Thyroid gland (tissue), 4 donors: ENCODE results near the gene TMEM52. TPM values are rescaled to one million over a fixed set of nuclear protein-coding genes. Genes with fewer than 3 reads are reported as not detected.
A peak's percentile ranks its signal among the peaks of the same experiment; 100 is the strongest.

ENCODE experiments used
- DNase-seq, 2 donors: peaks; one replicate each; pipeline ENCODE4 v3.0.0-alpha.2; 2019
- H3K27ac ChIP-seq, 3 donors: fragments of 200-600 bp; sonication (generic); 1 replicate in 2 of 3; 2 replicates in 1 of 3; pipeline ENCODE4 v1.5.1; 2016 to 2019; ENCODE audit warnings: mild to moderate bottlenecking in 1 of 3, moderate library complexity in 1 of 3
- H3K27me3 ChIP-seq: fragments of 200-600 bp; sonication (generic); one replicate; pipeline ENCODE4 v1.5.1; 2019
- H3K36me3 ChIP-seq, 2 donors: fragments of 200-600 bp; sonication (generic); one replicate each; pipeline ENCODE4 v1.5.1; 2016 to 2019
- H3K4me1 ChIP-seq, 2 donors: fragments of 200-600 bp; sonication (generic); one replicate each; pipeline ENCODE4 v1.5.1; 2017 to 2019
- H3K4me3 ChIP-seq, 3 donors: fragments of 200-600 bp; sonication (generic); replicated peaks in 1 of 3; 1 replicate in 2 of 3; 2 replicates in 1 of 3; pipeline ENCODE4 v1.5.1; 2016; ENCODE audit warnings: mild to moderate bottlenecking in 1 of 3
- H3K9me3 ChIP-seq: fragments of 200-600 bp; sonication (generic); one replicate; pipeline ENCODE4 v1.5.1; 2017
- CTCF ChIP-seq, 6 experiments: fragments of 200-600 bp in 3 of 6; fragments of 450-650 bp in 3 of 6; sonication (generic) in 3 of 6; IDR thresholded peaks; one replicate each; pipeline ENCODE4 v1.5.1; 2016 to 2019; ENCODE audit warnings: antibody characterized with exemption in 6 of 6, mild to moderate bottlenecking in 2 of 6, inconsistent platforms in 1 of 6, moderate library complexity in 1 of 6
- POLR2A ChIP-seq, 2 donors: fragments of 450-650 bp; IDR thresholded peaks; one replicate each; pipeline ENCODE4 v1.6.1; 2017; ENCODE audit warnings: antibody characterized with exemption in 2 of 2, mild to moderate bottlenecking in 2 of 2, moderate library complexity in 1 of 2
- WGBS, 2 donors: methylation state at CpG; one replicate each; pipeline ENCODE4 v1.1.5; 2017; 5-methylcytosine and 5-hydroxymethylcytosine counted together
- intact Hi-C: fragments of 100-400 bp; cut with DNase I; formaldehyde crosslinking; loops from one replicate; pipeline ENCODE4 v1.15.1; 2023
- total RNA-seq, 4 donors: library from RNA; depleted of rRNA; stranded (reverse); fragments of >200 nt; gene quantifications; one replicate each; pipeline ENCODE4 v1.2.3, GENCODE V29; 2016

Gene TMEM52
- total RNA-seq, 4 donors from 2014 or later, result not detected

GRCh38 chr1:1945782-1946393, 26.8 kb upstream of the TMEM52 start:
- TF ChIP-seq CTCF (IDR thresholded peaks at IDR 0.05) (no peak), POLR2A (IDR thresholded peaks at IDR 0.05) (no peak)
- Histone ChIP-seq H3K9me3 (no peaks in the 10 kb centered on the region), H3K27ac (no peak overlapping the region), H3K36me3 (no peaks in the 10 kb centered on the region), H3K4me1 (peaks cover 10 to 22% of the 10 kb centered on the region in 2 donors), H3K4me3 (no peak overlapping the region), H3K27me3 (no peaks in the 10 kb centered on the region)
- intact Hi-C loops, result loop anchor here (5.0 kb wide), 1 partner anchor 101 kb away; no protein-coding TSS in a partner anchor
- no peak for DNase-seq
- WGBS, 2 donors, result 88 to 92% methylated on average over 29 of the region's 29 CpGs

- intact Hi-C loops, result no loop called here
These were observed 24.9 kb upstream of the TMEM52 start for GRCh38 chr1:1943834-1944570.

GRCh38 chr1:1942753-1943656, 23.9 kb upstream of the TMEM52 start:
- Histone ChIP-seq H3K27ac (no peak overlapping the region), H3K4me1 (peaks cover 10 to 22% of the 10 kb centered on the region in 2 donors), H3K27me3 (no peaks in the 10 kb centered on the region), H3K36me3 (no peaks in the 10 kb centered on the region), H3K4me3 (no peak overlapping the region), H3K9me3 (no peaks in the 10 kb centered on the region)
- intact Hi-C loops, result no loop called here
- no peak for DNase-seq
- 77 to 90% methylated on average over 11 to 30 of the region's 45 CpGs for WGBS, 2 donors
- TF ChIP-seq CTCF (IDR thresholded peaks at IDR 0.05) (no peak), POLR2A (IDR thresholded peaks at IDR 0.05) (no peak)

More at GRCh38 chr1:1943834-1944570, 24.9 kb upstream of the TMEM52 start:
- Histone ChIP-seq H3K27me3 (no peaks in the 10 kb centered on the region), H3K36me3 (no peaks in the 10 kb centered on the region), H3K9me3 (no peaks in the 10 kb centered on the region), H3K27ac (no peak overlapping the region), H3K4me1 (peaks cover 10 to 22% of the 10 kb centered on the region in 2 donors), H3K4me3 (no peak overlapping the region)
- TF ChIP-seq POLR2A (IDR thresholded peaks at IDR 0.05), result no peak
- TF ChIP-seq CTCF (IDR thresholded peaks at IDR 0.05), result peak; percentile 65 to 96 (median 80)
- 15 to 30% methylated on average over 13 to 16 of the region's 37 CpGs for WGBS, 2 donors
- DNase-seq, result peak; percentile 47 to 57

GRCh38 chr1:1941868-1942752, 23.0 kb upstream of the TMEM52 start:
- H3K9me3 ChIP-seq, result no peaks in the 10 kb centered on the region
- H3K27me3 ChIP-seq, result no peaks in the 10 kb centered on the region
- H3K4me1 ChIP-seq, result peaks cover 6 to 15% of the 10 kb centered on the region in 2 donors
- no peaks in the 10 kb centered on the region for H3K36me3 ChIP-seq
- 78 to 89% methylated on average over 26 to 39 of the region's 39 CpGs for WGBS, 2 donors
- TF ChIP-seq CTCF (IDR thresholded peaks at IDR 0.05) (no peak), POLR2A (IDR thresholded peaks at IDR 0.05) (no peak)
- H3K27ac ChIP-seq, result no peak overlapping the region
- intact Hi-C loops, result no loop called here
- no peak overlapping the region for H3K4me3 ChIP-seq
- DNase-seq, result no peak
